Stimulated activated naive CD4-positive, alpha-beta T cell treated with Interleukin-2 at 50 U/mL for 16 hours (primary cell): Measurements from ENCODE around the gene FAM118B.
"Not testable (repeated sequence)": the region's sequence is repeated elsewhere in the genome, so short reads cannot be mapped to it uniquely, and the experiment has no call there.

Experiments used
- DNase-seq: peaks from one replicate; lab custom pipeline; 2025; lab: John Stamatoyannopoulos, UW

The FAM118B gene

GRCh38 chr11:126277322-126277721 lies 65.7 kb downstream of the FAM118B start:
- DNase-seq: no peak

GRCh38 chr11:126277780-126278179 lies 66.2 kb downstream of the FAM118B start:
- no peak for DNase-seq

GRCh38 chr11:126279191-126279590 lies 67.6 kb downstream of the FAM118B start:
- no peak for DNase-seq

- DNase-seq: no peak
Measured at GRCh38 chr11:126280595-126280994, 69.0 kb downstream of the FAM118B start.

GRCh38 chr11:126281245-126281644 lies 69.7 kb downstream of the FAM118B start:
- no peak for DNase-seq

- DNase-seq: no peak
Measured at GRCh38 chr11:126281666-126282175, 70.1 kb downstream of the FAM118B start.

- no peak for DNase-seq
Measured at GRCh38 chr11:126282361-126282735, 70.8 kb downstream of the FAM118B start.

- DNase-seq: peak; percentile 60
Measured at GRCh38 chr11:126282736-126283591, 71.4 kb downstream of the FAM118B start, which contains the start of gene TIRAP. Gene TIRAP, plus strand, starts transcription at chr11:126283093. Its CDS starts 7,802 bp downstream, at chr11:126290895.

- DNase-seq: peak; percentile 83
Measured at GRCh38 chr11:126284829-126285228, 73.2 kb downstream of the FAM118B start.

GRCh38 chr11:126288237-126288636 lies 76.7 kb downstream of the FAM118B start:
- no peak for DNase-seq

- no peak for DNase-seq
Measured at GRCh38 chr11:126290887-126291286, 79.3 kb downstream of the FAM118B start.

- DNase-seq: no peak
Measured at GRCh38 chr11:126293726-126294125, 82.1 kb downstream of the FAM118B start.

GRCh38 chr11:126297004-126297403 lies 85.4 kb downstream of the FAM118B start:
- DNase-seq: no peak

- peak; percentile 82 for DNase-seq
Measured at GRCh38 chr11:126303623-126304456, 92.3 kb downstream of the FAM118B start, which contains the start of gene DCPS. Gene DCPS, plus strand, starts transcription at chr11:126304060. Its CDS starts 21 bp downstream, at chr11:126304081.

GRCh38 chr11:126304457-126305075 lies 93.0 kb downstream of the FAM118B start:
- no peak for DNase-seq

- DNase-seq: no peak
Measured at GRCh38 chr11:126305699-126306098, 94.1 kb downstream of the FAM118B start.

GRCh38 chr11:126307706-126308105 lies 96.1 kb downstream of the FAM118B start:
- DNase-seq: no peak

GRCh38 chr11:126308271-126308671 lies 96.7 kb downstream of the FAM118B start:
- DNase-seq: no peak

- not testable (repeated sequence) for DNase-seq
Measured at GRCh38 chr11:126308771-126309170, 97.2 kb downstream of the FAM118B start.

GRCh38 chr11:126310200-126310991 lies 98.8 kb downstream of the FAM118B start:
- peak; percentile 48 for DNase-seq

- no peak for DNase-seq
Measured at GRCh38 chr11:126310992-126311310, 99.4 kb downstream of the FAM118B start.
